HEK293T (cell line): Measurements from ENCODE around the gene TEX2.
A peak's percentile ranks its signal among the peaks of the same experiment; 100 is the strongest.

Experiments used
- CTCF ChIA-PET: fragments of 350-600 bp; formaldehyde crosslinking; extraction: SDS; loops from one replicate; lab custom pipeline; 2021; ENCODE audit warnings: antibody characterized with exemption, inconsistent platforms; lab: Yijun Ruan, JAX
- POLR2A ChIA-PET: fragments of 350-600 bp; formaldehyde crosslinking; extraction: SDS; loops from one replicate; lab custom pipeline; 2020; ENCODE audit warnings: antibody characterized with exemption, inconsistent platforms; lab: Yijun Ruan, JAX
- DNase-seq: peaks from one replicate; pipeline ENCODE4 v3.0.0; 2012; ENCODE audit warnings: mixed read lengths; ENCODE audit errors: extremely low spot score
- ARNT ChIP-seq: fragments of 450-650 bp; IDR thresholded peaks from 2 replicates; pipeline ENCODE4 v1.6.1; 2017; ENCODE audit warnings: mild to moderate bottlenecking
- BHLHE40 ChIP-seq: fragments of 450-650 bp; IDR thresholded peaks from 2 replicates; pipeline ENCODE4 v1.6.1; 2016; ENCODE audit warnings: mild to moderate bottlenecking, moderate library complexity, borderline replicate concordance
- CTBP1 ChIP-seq: fragments of 450-650 bp; IDR thresholded peaks from 2 replicates; pipeline ENCODE4 v1.6.1; 2016; ENCODE audit warnings: borderline replicate concordance
- ELF4 ChIP-seq: fragments of 450-650 bp; IDR thresholded peaks from 2 replicates; pipeline ENCODE4 v1.6.1; 2017; ENCODE audit warnings: antibody characterized with exemption
- FOXA1 ChIP-seq: fragments of 450-650 bp; IDR thresholded peaks from 2 replicates; pipeline ENCODE4 v1.6.1; 2016; ENCODE audit warnings: mild to moderate bottlenecking
- FOXK2 ChIP-seq: fragments of 450-650 bp; IDR thresholded peaks from 2 replicates; pipeline ENCODE4 v1.6.1; 2016; ENCODE audit warnings: mild to moderate bottlenecking
- FOXM1 ChIP-seq: fragments of 450-650 bp; IDR thresholded peaks from 2 replicates; pipeline ENCODE4 v1.6.1; 2017; ENCODE audit warnings: mild to moderate bottlenecking, borderline replicate concordance
- HDGF ChIP-seq: fragments of 450-650 bp; IDR thresholded peaks from 2 replicates; pipeline ENCODE4 v1.6.1; 2017; ENCODE audit warnings: antibody characterized with exemption, borderline replicate concordance
- L3MBTL2 ChIP-seq: fragments of 450-650 bp; conservative IDR thresholded peaks from 2 replicates; pipeline ENCODE4 v1.6.1; 2016; ENCODE audit warnings: mild to moderate bottlenecking
- LEF1 ChIP-seq: fragments of 450-650 bp; IDR thresholded peaks from 2 replicates; pipeline ENCODE4 v1.6.1; 2017; ENCODE audit warnings: mild to moderate bottlenecking, borderline replicate concordance
- NFRKB ChIP-seq: fragments of 450-650 bp; IDR thresholded peaks from 2 replicates; pipeline ENCODE4 v1.6.1; 2016; ENCODE audit warnings: mild to moderate bottlenecking, moderate library complexity
- PKNOX1 ChIP-seq: fragments of 450-650 bp; IDR thresholded peaks from 2 replicates; pipeline ENCODE4 v1.6.1; 2016
- SP1 ChIP-seq: fragments of 450-650 bp; IDR thresholded peaks from 2 replicates; pipeline ENCODE4 v1.6.1; 2017
- SUZ12 ChIP-seq: fragments of 450-650 bp; IDR thresholded peaks from 2 replicates; pipeline ENCODE4 v1.6.1; 2016; ENCODE audit warnings: mild to moderate bottlenecking
- TARDBP ChIP-seq: fragments of 450-650 bp; IDR thresholded peaks from 2 replicates; pipeline ENCODE4 v1.6.1; 2016
- ZNF384 ChIP-seq: fragments of 450-650 bp; IDR thresholded peaks from 2 replicates; pipeline ENCODE4 v1.6.1; 2016

TEX2 gene

GRCh38 chr17:64236827-64237403 is 26.1 kb downstream of the TEX2 start:
- ChIA-PET POLR2A (interaction anchor here (0.8 to 2.5 kb wide), 2 partner anchors 21 to 91 kb away, joined by 3 to 13 read pairs; no protein-coding TSS in a partner anchor), CTCF (interaction anchor here (0.6 to 1.1 kb wide), 7 partner anchors 9 to 23 kb away, joined by 3 to 5 read pairs (median 3); no protein-coding TSS in a partner anchor)
- TF ChIP-seq NFRKB (no peak), BHLHE40 (no peak), FOXA1 (no peak), FOXM1 (no peak), SP1 (no peak), ELF4 (no peak), FOXK2 (no peak), CTBP1 (no peak), LEF1 (no peak), ARNT (no peak), TARDBP (no peak), SUZ12 (no peak), ZNF384 (no peak), L3MBTL2 (no peak), PKNOX1 (no peak)
- DNase-seq, result peak; percentile 56

GRCh38 chr17:64234961-64235360 is 28.1 kb downstream of the TEX2 start:
- ChIA-PET CTCF (interaction anchor here (0.6 kb wide), 1 partner anchor 384 kb away, joined by 4 read pairs; no protein-coding TSS in a partner anchor), POLR2A (no interaction called here)
- DNase-seq, result no peak
- no peak for TF ChIP-seq BHLHE40
- TF ChIP-seq FOXA1, result no peak
- no peak for TF ChIP-seq TARDBP
- TF ChIP-seq LEF1, result no peak
- TF ChIP-seq FOXM1, result no peak
- TF ChIP-seq SP1, result no peak
- no peak for TF ChIP-seq ELF4
- no peak for TF ChIP-seq ZNF384
- TF ChIP-seq CTBP1, result no peak
- TF ChIP-seq PKNOX1, result no peak
- no peak for TF ChIP-seq NFRKB
- TF ChIP-seq L3MBTL2, result no peak
- TF ChIP-seq HDGF, result no peak
- no peak for TF ChIP-seq FOXK2
- TF ChIP-seq ARNT, result no peak
- TF ChIP-seq SUZ12, result no peak

- DNase-seq, result no peak
- ChIA-PET POLR2A (no interaction called here), CTCF (no interaction called here)
- no peak for TF ChIP-seq ARNT
- TF ChIP-seq SUZ12, result no peak
- TF ChIP-seq FOXA1, result no peak
- no peak for TF ChIP-seq LEF1
- TF ChIP-seq HDGF, result no peak
- TF ChIP-seq SP1, result no peak
These were observed 30.4 kb downstream of the TEX2 start for GRCh38 chr17:64232466-64233262.

- no peak for TF ChIP-seq CTBP1
- no peak for TF ChIP-seq ARNT
- TF ChIP-seq ZNF384, result no peak
- TF ChIP-seq BHLHE40, result no peak
- no peak for TF ChIP-seq LEF1
- TF ChIP-seq SUZ12, result no peak
- no peak for TF ChIP-seq FOXM1
- no peak for TF ChIP-seq NFRKB
- TF ChIP-seq TARDBP, result no peak
- no peak for TF ChIP-seq HDGF
- TF ChIP-seq ELF4, result no peak
- no peak for TF ChIP-seq SP1
- no peak for TF ChIP-seq FOXK2
- no peak for TF ChIP-seq L3MBTL2
- no peak for TF ChIP-seq FOXA1
- TF ChIP-seq PKNOX1, result no peak
- ChIA-PET CTCF (interaction anchor here (0.6 to 1.0 kb wide), 3 partner anchors 9 to 103 kb away, joined by 3 read pairs; no protein-coding TSS in a partner anchor), POLR2A (interaction anchor here (0.8 to 1.4 kb wide), 2 partner anchors 84 to 86 kb away, joined by 3 read pairs; no protein-coding TSS in a partner anchor)
- DNase-seq, result no peak
These were observed 31.4 kb downstream of the TEX2 start for GRCh38 chr17:64231567-64232141.

- ChIA-PET CTCF (interaction anchor here (0.6 to 1.0 kb wide), 2 partner anchors 10 to 102 kb away, joined by 3 read pairs; no protein-coding TSS in a partner anchor), POLR2A (interaction anchor here (0.8 to 1.4 kb wide), 2 partner anchors 84 to 86 kb away, joined by 3 read pairs; no protein-coding TSS in a partner anchor)
- no peak for DNase-seq
- no peak for TF ChIP-seq FOXK2
- no peak for TF ChIP-seq BHLHE40
- TF ChIP-seq SP1, result no peak
- no peak for TF ChIP-seq SUZ12
- TF ChIP-seq ELF4, result no peak
- no peak for TF ChIP-seq HDGF
- no peak for TF ChIP-seq NFRKB
- no peak for TF ChIP-seq ZNF384
- TF ChIP-seq L3MBTL2, result no peak
- TF ChIP-seq LEF1, result no peak
- TF ChIP-seq CTBP1, result no peak
- no peak for TF ChIP-seq ARNT
- no peak for TF ChIP-seq TARDBP
- TF ChIP-seq FOXA1, result no peak
- TF ChIP-seq PKNOX1, result no peak
- no peak for TF ChIP-seq FOXM1
These were observed 32.2 kb downstream of the TEX2 start for GRCh38 chr17:64230791-64231408.
